ENCODE results near the gene GRIK4. TPM values are rescaled to one million over a fixed set of nuclear protein-coding genes. Genes with fewer than 3 reads are reported as not detected.

The GRIK4 gene
- total and polyA plus RNA-seq, 2 of the 4 experiments (the other 2 are of a cell fraction): 0.18 to 0.38 TPM

DNA sequence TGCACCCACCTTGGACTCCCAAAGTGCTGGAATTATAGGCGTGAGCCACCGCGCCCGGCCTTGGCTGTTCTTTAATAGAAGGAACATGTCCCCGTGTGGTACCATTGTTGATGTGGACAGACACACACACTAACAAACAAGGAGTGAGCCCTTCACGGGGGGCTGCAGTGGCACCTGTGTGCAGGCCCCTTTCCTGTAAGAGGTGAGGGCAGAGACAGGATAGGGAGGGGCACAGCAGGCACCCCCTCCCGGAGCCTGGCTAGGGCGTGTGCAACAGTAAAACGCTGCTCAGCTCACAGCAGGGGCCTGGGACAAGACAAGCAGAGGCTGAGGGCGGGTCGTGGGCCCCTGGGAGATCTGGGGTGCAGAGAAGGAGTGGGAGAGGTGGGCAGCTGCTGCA is 37.8 kb downstream of the GRIK4 start (continued):
- TF ChIP-seq ELK1 (IDR thresholded peaks at IDR 0.05; ENCODE audit: borderline replicate concordance, low read depth, low read length) (no peak), BHLHE40 (IDR thresholded peaks at IDR 0.05; ENCODE audit: low read depth, low read length) (no peak)

- DNase-seq (no peak), ATAC-seq (ENCODE audit: low read depth) (no peak)
- Histone ChIP-seq H2BK20ac (ENCODE audit: low read depth, low read length) (no peak overlapping the region), H4K20me1 (ENCODE audit: insufficient read depth, low read length) (peaks cover 10% of the 10 kb centered on the region), H2BK5ac (ENCODE audit: low read depth, low read length, poor library complexity, severe bottlenecking) (no peak overlapping the region), H2AK5ac (ENCODE audit: low read depth, low read length) (no peak overlapping the region; the same call in 1 of the 2 replicates), H3K4me3 (ENCODE audit: insufficient read depth, low read depth, low read length) (no peak overlapping the region), H3K27me3 (ENCODE audit: control insufficient read depth, insufficient read depth, low read length) (no peaks in the 10 kb centered on the region), H3K79me1 (ENCODE audit: low read depth in 1 of 2, low read length in 2 of 2) (no peaks in the 10 kb centered on the region), H3K23ac (ENCODE audit: low read depth, low read length) (no peak overlapping the region), H3K9me3 (ENCODE audit: control insufficient read depth, insufficient read depth, low read length) (no peaks in the 10 kb centered on the region), H4K91ac (ENCODE audit: insufficient read depth, low read depth, low read length) (no peak overlapping the region; the same call in 1 of the 2 replicates), H3K27ac (ENCODE audit: insufficient read depth, low read length) (no peak overlapping the region), H4K8ac (ENCODE audit: low read depth in 2 of 2, low read length in 2 of 2) (no peak overlapping the region), H3K14ac (replicated peaks; ENCODE audit: low read depth, low read length) (no peak overlapping the region), H3K36me3 (ENCODE audit: control insufficient read depth, insufficient read depth, low read length) (no peaks in the 10 kb centered on the region), H3K18ac (ENCODE audit: low read depth, low read length) (no peak overlapping the region), H3K56ac (ENCODE audit: extremely low read depth, insufficient read depth, low read length) (no peak overlapping the region), H4K5ac (ENCODE audit: low read depth, low read length) (no peak overlapping the region), H2BK120ac (ENCODE audit: low read depth, low read length) (no peak overlapping the region; the same call in 1 of the 2 replicates), H3K9ac (ENCODE audit: low read depth, low read length) (no peak overlapping the region), H2AK9ac (replicated peaks; ENCODE audit: low read depth, low read length, poor library complexity) (no peak overlapping the region), H3K9me1 (ENCODE audit: insufficient read depth, low read length) (peaks cover 28% of the 10 kb centered on the region), H3K4me1 (ENCODE audit: control insufficient read depth, insufficient read depth, low read length) (peaks cover 27% of the 10 kb centered on the region), H3K4ac (ENCODE audit: low read depth, low read length) (no peak overlapping the region), H2BK15ac (ENCODE audit: low read depth, low read length) (no peak overlapping the region), H3K4me2 (ENCODE audit: low read depth, low read length) (no peak overlapping the region), H2AFZ (replicated peaks; ENCODE audit: low read length, poor library complexity) (no peak overlapping the region)
- ChIA-PET POLR2A (ENCODE audit: unreplicated experiment) (no interaction called here), CTCF (no interaction called here)
- WGBS, 2 experiments (ENCODE audit: extremely low coverage in 2 of 2, insufficient read length in 1 of 2): 100% methylated on average over 2 of the region's 5 CpGs; no CpG with 5 or more reads in 1 of the 2 experiments
- in situ Hi-C loops (cut with MboI; ENCODE audit: low sequenced_read_pairs): no loop called here
- TF ChIP-seq FOS (IDR thresholded peaks at IDR 0.05; ENCODE audit: low read depth, low read length): no peak
- TF ChIP-seq, protein P1, sequence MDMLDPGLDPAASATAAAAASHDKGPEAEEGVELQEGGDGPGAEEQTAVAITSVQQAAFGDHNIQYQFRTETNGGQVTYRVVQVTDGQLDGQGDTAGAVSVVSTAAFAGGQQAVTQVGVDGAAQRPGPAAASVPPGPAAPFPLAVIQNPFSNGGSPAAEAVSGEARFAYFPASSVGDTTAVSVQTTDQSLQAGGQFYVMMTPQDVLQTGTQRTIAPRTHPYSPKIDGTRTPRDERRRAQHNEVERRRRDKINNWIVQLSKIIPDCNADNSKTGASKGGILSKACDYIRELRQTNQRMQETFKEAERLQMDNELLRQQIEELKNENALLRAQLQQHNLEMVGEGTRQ (IDR thresholded peaks at IDR 0.05; ENCODE audit: low read depth, low read length): no peak
- TF ChIP-seq RAD21 (IDR thresholded peaks at IDR 0.05; ENCODE audit: low read length): no peak
- TF ChIP-seq CHD1 (IDR thresholded peaks at IDR 0.05; ENCODE audit: low read depth, low read length): no peak
- no peak for TF ChIP-seq ELK1 (IDR thresholded peaks at IDR 0.05; ENCODE audit: borderline replicate concordance, low read depth, low read length)
- TF ChIP-seq MXI1 (IDR thresholded peaks at IDR 0.05; ENCODE audit: borderline replicate concordance, low read depth, low read length): no peak
- dilution Hi-C loops (cut with HindIII; ENCODE audit: low sequenced_read_pairs, unreplicated experiment): no loop called here
- no TSS peak for BruUV-seq (replicated peaks)
- intact Hi-C loops (cut with micrococcal nuclease): no loop called here
Observed at GRCh38 chr11:120550007-120550406, 38.5 kb downstream of the GRIK4 start.
